Panc1 (cell line): ENCODE measurements around the gene LSM10. TPM values are rescaled to one million over a fixed set of nuclear protein-coding genes. Genes with fewer than 3 reads are reported as not detected.
A peak's percentile ranks its signal among the peaks of the same experiment; 100 is the strongest.

ENCODE experiments used
- ATAC-seq: fragments of 200-7000 bp; cut with Tn5 transposase; 2 replicates; pipeline ENCODE4 v1.9.1; 2020; ENCODE audit warnings: mild to moderate bottlenecking, moderate library complexity
- BruUV-seq: library from RNA; stranded (reverse); fragments of 400-500 nt; replicated peaks from 2 replicates; lab custom pipeline; 2021; lab: Mats Ljungman, UMichigan
- CTCF ChIA-PET: fragments of 300-600 bp; sonication (Branson Sonifier 250); formaldehyde crosslinking; loops from one replicate; lab custom pipeline; 2022; ENCODE audit warnings: antibody characterized with exemption; lab: Charles Lee
- POLR2A ChIA-PET: fragments of 300-600 bp; sonication (Branson Sonifier 250); formaldehyde crosslinking; loops from one replicate; lab custom pipeline; 2022; ENCODE audit warnings: antibody characterized with exemption; lab: Charles Lee
- DNase-seq: peaks from one replicate; pipeline ENCODE4 v3.0.0-alpha.2; 2010; ENCODE audit warnings: low read depth, low spot score
- H3K27ac ChIP-seq: 2 replicates; pipeline ENCODE4 v1.5.1; 2011; ENCODE audit warnings: mild to moderate bottlenecking, low read length, inconsistent platforms
- H3K27me3 ChIP-seq: fragments of 200-500 bp; sonication (Bioruptor generic); 2 replicates; pipeline ENCODE4 v1.6.0; 2014; ENCODE audit warnings: low read length, inconsistent platforms; ENCODE audit not compliant: control insufficient read depth, insufficient read depth
- H3K36me3 ChIP-seq: fragments of 200-500 bp; sonication (Bioruptor generic); 2 replicates; pipeline ENCODE4 v1.5.1; 2014; ENCODE audit warnings: inconsistent platforms, mild to moderate bottlenecking, low read length, moderate library complexity; ENCODE audit not compliant: control insufficient read depth, insufficient read depth
- H3K4me1 ChIP-seq: 2 replicates; pipeline ENCODE4 v1.5.1; 2011; ENCODE audit warnings: inconsistent platforms, mild to moderate bottlenecking, low read length, moderate library complexity; ENCODE audit not compliant: control insufficient read depth, insufficient read depth
- H3K4me3 ChIP-seq, 2 experiments: 2 replicates each; pipeline ENCODE4 v1.5.1; 2011 to 2012; ENCODE audit warnings: low read depth in 2 of 2, low read length in 2 of 2, mild to moderate bottlenecking in 2 of 2, inconsistent platforms in 1 of 2, moderate library complexity in 1 of 2
- H3K9me3 ChIP-seq: fragments of 200-500 bp; sonication (Bioruptor generic); 2 replicates; pipeline ENCODE4 v1.5.1; 2014; ENCODE audit warnings: low read depth, mild to moderate bottlenecking, inconsistent platforms, low read length, moderate library complexity; ENCODE audit not compliant: control insufficient read depth, insufficient read depth
- POLR2AphosphoS5 ChIP-seq: IDR thresholded peaks from 2 replicates; pipeline ENCODE4 v1.6.1; 2012; ENCODE audit warnings: mild to moderate bottlenecking, low read depth, low read length, moderate library complexity
- SIN3A ChIP-seq: IDR thresholded peaks from 2 replicates; pipeline ENCODE4 v1.6.1; 2012; ENCODE audit warnings: low read depth, mild to moderate bottlenecking, low read length, moderate library complexity, borderline replicate concordance; ENCODE audit not compliant: insufficient read depth
- TCF7L2 ChIP-seq: IDR thresholded peaks from 2 replicates; pipeline ENCODE4 v1.6.1; 2011; ENCODE audit warnings: mild to moderate bottlenecking, low read depth, low read length, inconsistent platforms
- in situ Hi-C: cut with HindIII; loops from 2 replicates; pipeline ENCODE4 v1.10.0; 2016; ENCODE audit warnings: low sequenced_read_pairs, low pct_unique_long_range_greater_than_20kb
- intact Hi-C: fragments of 100-400 bp; cut with micrococcal nuclease; formaldehyde crosslinking; loops from one replicate; pipeline ENCODE4 v1.10.0; 2022; ENCODE audit not compliant: unreplicated experiment
- total RNA-seq: library from RNA; stranded (reverse); gene quantifications from one replicate; pipeline ENCODE4 v1.2.1, GENCODE V29; 2021; ENCODE audit not compliant: unreplicated experiment
- TF ChIP-seq, protein P1 (sequence below), 2 experiments: IDR thresholded peaks; 2 replicates each; pipeline ENCODE4 v1.6.1; 2011 to 2012; ENCODE audit warnings: low read depth in 2 of 2, control low read depth in 1 of 2, low read length in 1 of 2, mild to moderate bottlenecking in 1 of 2, moderate library complexity in 1 of 2; ENCODE audit not compliant: insufficient read depth in 1 of 2
- TF ChIP-seq, protein P2 (sequence below): fragments of 450-650 bp; IDR thresholded peaks from 2 replicates; pipeline ENCODE4 v1.5.1; 2017; ENCODE audit warnings: mild to moderate bottlenecking

The LSM10 gene
- total RNA-seq, 1 experiment from 2014 or later: 53.7 TPM

- no TSS peak for BruUV-seq
- no peak for DNase-seq
- Histone ChIP-seq H3K27ac (peak overlapping the region; percentile 25; the same call in 1 of the 2 replicates), H3K4me3 (no peak overlapping the region), H3K27me3 (no peaks in the 10 kb centered on the region), H3K36me3 (no peaks in the 10 kb centered on the region; the same call in 1 of the 2 replicates), H3K4me1 (peaks cover 45% of the 10 kb centered on the region), H3K9me3 (no peaks in the 10 kb centered on the region)
- TF ChIP-seq SIN3A (no peak), TCF7L2 (no peak), POLR2AphosphoS5 (no peak)
- TF ChIP-seq, protein P1, sequence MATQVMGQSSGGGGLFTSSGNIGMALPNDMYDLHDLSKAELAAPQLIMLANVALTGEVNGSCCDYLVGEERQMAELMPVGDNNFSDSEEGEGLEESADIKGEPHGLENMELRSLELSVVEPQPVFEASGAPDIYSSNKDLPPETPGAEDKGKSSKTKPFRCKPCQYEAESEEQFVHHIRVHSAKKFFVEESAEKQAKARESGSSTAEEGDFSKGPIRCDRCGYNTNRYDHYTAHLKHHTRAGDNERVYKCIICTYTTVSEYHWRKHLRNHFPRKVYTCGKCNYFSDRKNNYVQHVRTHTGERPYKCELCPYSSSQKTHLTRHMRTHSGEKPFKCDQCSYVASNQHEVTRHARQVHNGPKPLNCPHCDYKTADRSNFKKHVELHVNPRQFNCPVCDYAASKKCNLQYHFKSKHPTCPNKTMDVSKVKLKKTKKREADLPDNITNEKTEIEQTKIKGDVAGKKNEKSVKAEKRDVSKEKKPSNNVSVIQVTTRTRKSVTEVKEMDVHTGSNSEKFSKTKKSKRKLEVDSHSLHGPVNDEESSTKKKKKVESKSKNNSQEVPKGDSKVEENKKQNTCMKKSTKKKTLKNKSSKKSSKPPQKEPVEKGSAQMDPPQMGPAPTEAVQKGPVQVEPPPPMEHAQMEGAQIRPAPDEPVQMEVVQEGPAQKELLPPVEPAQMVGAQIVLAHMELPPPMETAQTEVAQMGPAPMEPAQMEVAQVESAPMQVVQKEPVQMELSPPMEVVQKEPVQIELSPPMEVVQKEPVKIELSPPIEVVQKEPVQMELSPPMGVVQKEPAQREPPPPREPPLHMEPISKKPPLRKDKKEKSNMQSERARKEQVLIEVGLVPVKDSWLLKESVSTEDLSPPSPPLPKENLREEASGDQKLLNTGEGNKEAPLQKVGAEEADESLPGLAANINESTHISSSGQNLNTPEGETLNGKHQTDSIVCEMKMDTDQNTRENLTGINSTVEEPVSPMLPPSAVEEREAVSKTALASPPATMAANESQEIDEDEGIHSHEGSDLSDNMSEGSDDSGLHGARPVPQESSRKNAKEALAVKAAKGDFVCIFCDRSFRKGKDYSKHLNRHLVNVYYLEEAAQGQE (IDR thresholded peaks at IDR 0.05; ENCODE audit: insufficient read depth in 1 of 2, low read depth in 2 of 2, low read length in 1 of 2): no peak
- TF ChIP-seq, protein P2, sequence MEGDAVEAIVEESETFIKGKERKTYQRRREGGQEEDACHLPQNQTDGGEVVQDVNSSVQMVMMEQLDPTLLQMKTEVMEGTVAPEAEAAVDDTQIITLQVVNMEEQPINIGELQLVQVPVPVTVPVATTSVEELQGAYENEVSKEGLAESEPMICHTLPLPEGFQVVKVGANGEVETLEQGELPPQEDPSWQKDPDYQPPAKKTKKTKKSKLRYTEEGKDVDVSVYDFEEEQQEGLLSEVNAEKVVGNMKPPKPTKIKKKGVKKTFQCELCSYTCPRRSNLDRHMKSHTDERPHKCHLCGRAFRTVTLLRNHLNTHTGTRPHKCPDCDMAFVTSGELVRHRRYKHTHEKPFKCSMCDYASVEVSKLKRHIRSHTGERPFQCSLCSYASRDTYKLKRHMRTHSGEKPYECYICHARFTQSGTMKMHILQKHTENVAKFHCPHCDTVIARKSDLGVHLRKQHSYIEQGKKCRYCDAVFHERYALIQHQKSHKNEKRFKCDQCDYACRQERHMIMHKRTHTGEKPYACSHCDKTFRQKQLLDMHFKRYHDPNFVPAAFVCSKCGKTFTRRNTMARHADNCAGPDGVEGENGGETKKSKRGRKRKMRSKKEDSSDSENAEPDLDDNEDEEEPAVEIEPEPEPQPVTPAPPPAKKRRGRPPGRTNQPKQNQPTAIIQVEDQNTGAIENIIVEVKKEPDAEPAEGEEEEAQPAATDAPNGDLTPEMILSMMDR: no peak
- CTCF ChIA-PET: no interaction called here
- ATAC-seq: no peak
- POLR2A ChIA-PET: interaction anchor here (0.6 kb wide), 1 partner anchor 246 kb away, joined by 3 read pairs; no protein-coding TSS in a partner anchor
- in situ Hi-C loops: no loop called here
- intact Hi-C loops: no loop called here
These were observed 16.9 kb downstream of the LSM10 start for GRCh38 chr1:36380782-36381181.

- no peaks in the 10 kb centered on the region for H3K27me3 ChIP-seq
- no TSS peak for BruUV-seq
- no peaks in the 10 kb centered on the region; the same call in 1 of the 2 replicates for H3K36me3 ChIP-seq
- H3K9me3 ChIP-seq: no peaks in the 10 kb centered on the region
- ChIA-PET CTCF (no interaction called here), POLR2A (no interaction called here)
- peaks cover 51% of the 10 kb centered on the region for H3K4me1 ChIP-seq
- TF ChIP-seq, protein P1 (IDR thresholded peaks at IDR 0.05; ENCODE audit: insufficient read depth in 1 of 2, low read depth in 2 of 2, low read length in 1 of 2): no peak
- no peak for TF ChIP-seq SIN3A
- TF ChIP-seq POLR2AphosphoS5: no peak
- TF ChIP-seq, protein P2: no peak
- TF ChIP-seq TCF7L2: no peak
- DNase-seq (no peak), ATAC-seq (no peak)
- in situ Hi-C loops: no loop called here
- no peak overlapping the region for H3K4me3 ChIP-seq
- H3K27ac ChIP-seq: peak overlapping the region; percentile 25; the same call in 1 of the 2 replicates
- intact Hi-C loops: no loop called here
These were observed 17.5 kb downstream of the LSM10 start for GRCh38 chr1:36380143-36380619.
